ENCODE measurements around the gene CASTOR1. TPM values are rescaled to one million over a fixed set of nuclear protein-coding genes. Genes with fewer than 3 reads are reported as not detected.

CASTOR1 gene
- total RNA-seq, 6 donors from 2014 or later = 7.0 to 31.5 (median 22.1) TPM

DNA sequence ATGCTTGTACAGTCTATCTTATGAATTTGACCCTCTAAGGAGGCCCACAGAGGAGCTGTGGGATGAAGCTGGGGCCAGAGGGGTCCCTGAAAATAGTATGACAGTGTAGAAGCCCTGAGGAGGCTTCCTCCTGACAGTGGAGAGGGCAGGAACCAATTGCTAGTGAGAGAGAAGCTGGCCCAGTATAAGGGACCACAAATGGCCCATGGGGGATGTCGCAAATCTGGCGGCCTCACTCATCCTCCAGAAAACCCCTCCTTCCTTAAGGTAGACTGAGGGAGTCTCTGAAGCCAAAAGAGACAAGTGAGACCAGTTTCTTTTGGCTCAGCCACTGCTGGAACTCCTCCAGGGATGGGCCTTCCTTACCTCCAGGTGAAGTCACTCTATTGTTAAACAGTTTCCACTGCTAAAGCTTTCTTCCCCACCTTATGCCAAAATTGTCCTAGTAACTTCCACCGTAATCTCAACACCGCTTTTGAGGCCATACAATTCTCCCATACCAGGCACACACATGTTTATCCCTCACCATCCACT is 17.8 kb upstream of the CASTOR1 start:
- peaks cover 0 to 8% (median 2%) of the 10 kb centered on the region in 4 donors for H3K36me3 ChIP-seq
- no peak for ATAC-seq (ENCODE audit: low FRiP score in 2 of 2)
- H3K27me3 ChIP-seq = no peaks in the 10 kb centered on the region
- peak overlapping the region; percentile 85 to 94 (median 88) for H3K27ac ChIP-seq
- TF ChIP-seq POLR2A (IDR thresholded peaks at IDR 0.05) = no peak
- TF ChIP-seq EP300 (IDR thresholded peaks at IDR 0.05) = no peak
- no peak for TF ChIP-seq POLR2AphosphoS5 (IDR thresholded peaks at IDR 0.05)
- TF ChIP-seq, protein P1, sequence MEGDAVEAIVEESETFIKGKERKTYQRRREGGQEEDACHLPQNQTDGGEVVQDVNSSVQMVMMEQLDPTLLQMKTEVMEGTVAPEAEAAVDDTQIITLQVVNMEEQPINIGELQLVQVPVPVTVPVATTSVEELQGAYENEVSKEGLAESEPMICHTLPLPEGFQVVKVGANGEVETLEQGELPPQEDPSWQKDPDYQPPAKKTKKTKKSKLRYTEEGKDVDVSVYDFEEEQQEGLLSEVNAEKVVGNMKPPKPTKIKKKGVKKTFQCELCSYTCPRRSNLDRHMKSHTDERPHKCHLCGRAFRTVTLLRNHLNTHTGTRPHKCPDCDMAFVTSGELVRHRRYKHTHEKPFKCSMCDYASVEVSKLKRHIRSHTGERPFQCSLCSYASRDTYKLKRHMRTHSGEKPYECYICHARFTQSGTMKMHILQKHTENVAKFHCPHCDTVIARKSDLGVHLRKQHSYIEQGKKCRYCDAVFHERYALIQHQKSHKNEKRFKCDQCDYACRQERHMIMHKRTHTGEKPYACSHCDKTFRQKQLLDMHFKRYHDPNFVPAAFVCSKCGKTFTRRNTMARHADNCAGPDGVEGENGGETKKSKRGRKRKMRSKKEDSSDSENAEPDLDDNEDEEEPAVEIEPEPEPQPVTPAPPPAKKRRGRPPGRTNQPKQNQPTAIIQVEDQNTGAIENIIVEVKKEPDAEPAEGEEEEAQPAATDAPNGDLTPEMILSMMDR (IDR thresholded peaks at IDR 0.05) = no peak
- H3K9me3 ChIP-seq = no peaks in the 10 kb centered on the region
- DNase-seq = no peak
- H3K4me1 ChIP-seq = peaks cover 100% of the 10 kb centered on the region in 4 donors
- H3K4me3 ChIP-seq = no peak overlapping the region
- WGBS, 2 donors = 73 to 89% methylated on average over 4 of the region's 4 CpGs

DNA sequence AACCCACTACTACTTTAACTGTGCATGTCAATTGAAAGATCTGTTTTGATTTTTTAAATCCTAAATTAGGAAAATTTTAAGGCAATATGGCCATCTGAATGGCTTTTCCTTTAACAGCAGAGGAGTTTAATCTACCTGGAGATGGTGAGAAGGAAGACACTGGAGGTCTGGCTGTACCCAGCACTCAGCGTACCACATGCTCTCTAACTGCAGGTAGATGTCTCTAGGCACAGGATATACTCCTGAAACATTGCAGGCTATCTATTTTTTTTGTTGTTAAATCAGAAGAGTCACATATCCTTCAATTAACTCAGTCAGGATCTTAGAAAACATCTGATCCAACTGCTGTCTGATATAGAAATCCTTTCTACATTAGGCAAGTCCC is 17.3 kb upstream of the CASTOR1 start:
- ATAC-seq (ENCODE audit: low FRiP score in 2 of 2) = no peak
- 73 to 75% methylated on average over 1 of the region's 1 CpG for WGBS, 2 donors

DNA sequence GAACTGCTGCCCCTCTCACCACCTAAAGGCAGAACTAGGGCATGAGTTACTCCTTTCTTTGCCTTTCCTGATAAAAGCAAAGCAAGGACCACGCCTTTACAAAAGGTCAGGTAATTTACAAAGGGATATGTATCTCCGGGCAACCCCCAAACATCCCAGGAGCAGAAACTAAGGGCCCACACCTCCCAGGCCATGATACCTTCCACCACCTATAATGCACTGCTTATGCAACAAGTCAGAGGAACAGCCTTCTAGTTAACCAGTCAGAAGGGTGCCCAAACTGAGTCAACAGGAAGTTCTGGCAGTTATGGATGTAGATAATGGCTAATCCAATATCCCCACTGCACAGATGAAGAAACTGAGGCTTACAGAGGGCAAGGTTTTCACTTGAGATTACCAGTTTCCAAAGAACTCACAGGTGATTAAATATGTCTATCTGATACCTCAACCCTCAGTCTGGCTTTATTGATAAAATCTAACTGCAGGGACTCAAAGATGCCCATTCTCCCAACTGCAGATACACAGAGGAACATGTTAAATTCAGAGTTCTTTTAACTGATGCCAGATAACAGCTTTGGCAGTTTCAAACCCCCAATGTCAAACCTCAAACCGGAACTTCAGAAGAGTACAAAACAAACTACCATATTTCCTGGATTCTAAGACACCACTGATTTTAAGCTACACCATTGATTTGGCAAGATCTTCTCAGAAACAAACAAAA is 16.8 kb upstream of the CASTOR1 start:
- Histone ChIP-seq H3K4me3 (peak overlapping the region in 2 of 4 donors; percentile 7 to 24), H3K27me3 (no peaks in the 10 kb centered on the region), H3K36me3 (peaks cover 0 to 14% (median 2%) of the 10 kb centered on the region in 4 donors), H3K27ac (peak overlapping the region; percentile 85 to 94 (median 88)), H3K9me3 (no peaks in the 10 kb centered on the region), H3K4me1 (peaks cover 100% of the 10 kb centered on the region in 4 donors)
- TF ChIP-seq EP300 (IDR thresholded peaks at IDR 0.05) (no peak), POLR2A (IDR thresholded peaks at IDR 0.05) (peak in 1 of 4 donors; percentile 1), POLR2AphosphoS5 (IDR thresholded peaks at IDR 0.05) (no peak)
- TF ChIP-seq, protein P1 (IDR thresholded peaks at IDR 0.05) = no peak
- 24 to 35% methylated on average over 3 of the region's 3 CpGs for WGBS, 2 donors
- DNase-seq = no peak
- ATAC-seq (ENCODE audit: low FRiP score in 2 of 2) = no peak

More for the DNA sequence above, 17.3 kb upstream of the CASTOR1 start:
- Histone ChIP-seq H3K36me3 (peaks cover 0 to 9% (median 2%) of the 10 kb centered on the region in 4 donors), H3K9me3 (no peaks in the 10 kb centered on the region), H3K4me3 (no peak overlapping the region), H3K4me1 (peaks cover 100% of the 10 kb centered on the region in 4 donors), H3K27ac (peak overlapping the region; percentile 85 to 94 (median 88)), H3K27me3 (no peaks in the 10 kb centered on the region)
- DNase-seq = no peak
- TF ChIP-seq POLR2A (IDR thresholded peaks at IDR 0.05) (no peak), EP300 (IDR thresholded peaks at IDR 0.05) (no peak), POLR2AphosphoS5 (IDR thresholded peaks at IDR 0.05) (no peak)
- TF ChIP-seq, protein P1 (IDR thresholded peaks at IDR 0.05) = no peak

DNA sequence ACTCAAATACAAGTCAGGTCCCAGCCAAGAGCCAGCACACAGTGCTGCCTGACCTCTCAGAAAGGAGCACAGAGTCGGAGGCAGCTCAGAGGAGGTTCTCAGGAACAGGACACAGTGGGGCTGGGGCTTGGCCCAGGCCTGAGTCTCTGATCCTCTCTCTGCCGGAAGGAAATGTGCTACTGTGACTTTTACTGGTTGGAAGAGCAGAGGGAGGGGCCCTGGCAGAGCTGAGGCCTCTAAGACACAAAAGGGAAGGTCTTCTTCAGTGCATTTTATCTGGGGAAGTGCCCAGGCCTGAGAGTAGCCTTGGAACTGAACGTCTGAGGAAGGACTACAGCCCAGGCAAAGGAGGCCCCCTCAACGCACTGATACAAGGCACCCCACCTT is 16.2 kb upstream of the CASTOR1 start:
- Histone ChIP-seq H3K4me3 (peak overlapping the region in 2 of 4 donors; percentile 7 to 24), H3K9me3 (no peaks in the 10 kb centered on the region), H3K4me1 (peaks cover 100% of the 10 kb centered on the region in 4 donors), H3K27me3 (no peaks in the 10 kb centered on the region), H3K36me3 (peaks cover 0 to 20% (median 2%) of the 10 kb centered on the region in 4 donors), H3K27ac (peak overlapping the region; percentile 85 to 94 (median 88))
- TF ChIP-seq EP300 (IDR thresholded peaks at IDR 0.05) (peak in 1 of 4 donors; percentile 7), POLR2A (IDR thresholded peaks at IDR 0.05) (peak in 3 of 4 donors; percentile 14 to 74 (median 48)), POLR2AphosphoS5 (IDR thresholded peaks at IDR 0.05) (peak; percentile 39 to 66)
- TF ChIP-seq, protein P1 (IDR thresholded peaks at IDR 0.05) = no peak
- WGBS, 2 donors = 5 to 11% methylated on average over 4 of the region's 4 CpGs
- DNase-seq (peak in 1 of 2 donors; percentile 76), ATAC-seq (ENCODE audit: low FRiP score in 2 of 2) (peak; percentile 68 to 87)

Data from upper lobe of left lung (tissue), 6 donors.